NCI-H2171 (cell line): ENCODE data around the gene CDK7.
A peak's percentile ranks its signal among the peaks of the same experiment; 100 is the strongest.
"Not testable (repeated sequence)": the region's sequence is repeated elsewhere in the genome, so short reads cannot be mapped to it uniquely, and the experiment has no call there.

ENCODE experiments used
- DNase-seq: peaks from one replicate; lab custom pipeline; 2025; lab: John Stamatoyannopoulos, UW

CDK7 gene

GRCh38 chr5:69237877-69238276, 3.2 kb downstream of the CDK7 start:
- no peak for DNase-seq

DNA sequence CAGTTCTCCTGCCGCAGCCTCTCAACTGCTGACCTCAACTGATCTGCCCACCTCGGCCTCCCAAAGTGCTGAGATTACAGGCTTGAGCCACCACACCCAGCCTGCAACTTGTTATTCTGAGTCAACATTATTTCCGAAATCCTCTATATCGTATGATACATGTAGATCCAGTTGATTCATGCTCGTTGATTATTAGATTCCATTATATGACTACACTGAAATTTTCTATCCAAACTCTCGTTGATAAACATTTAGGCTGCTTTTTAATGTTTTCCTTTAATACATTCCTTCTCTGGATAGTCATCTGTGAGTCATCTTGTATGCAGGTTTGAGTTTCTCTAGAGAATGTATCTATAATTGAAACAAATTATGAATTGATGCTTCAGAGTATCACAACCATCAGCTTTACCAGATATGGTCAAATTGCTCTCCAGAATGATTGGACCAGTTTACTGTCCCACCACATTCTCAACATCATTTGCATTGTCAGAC, 4.1 kb downstream of the CDK7 start:
- DNase-seq: no peak

DNA sequence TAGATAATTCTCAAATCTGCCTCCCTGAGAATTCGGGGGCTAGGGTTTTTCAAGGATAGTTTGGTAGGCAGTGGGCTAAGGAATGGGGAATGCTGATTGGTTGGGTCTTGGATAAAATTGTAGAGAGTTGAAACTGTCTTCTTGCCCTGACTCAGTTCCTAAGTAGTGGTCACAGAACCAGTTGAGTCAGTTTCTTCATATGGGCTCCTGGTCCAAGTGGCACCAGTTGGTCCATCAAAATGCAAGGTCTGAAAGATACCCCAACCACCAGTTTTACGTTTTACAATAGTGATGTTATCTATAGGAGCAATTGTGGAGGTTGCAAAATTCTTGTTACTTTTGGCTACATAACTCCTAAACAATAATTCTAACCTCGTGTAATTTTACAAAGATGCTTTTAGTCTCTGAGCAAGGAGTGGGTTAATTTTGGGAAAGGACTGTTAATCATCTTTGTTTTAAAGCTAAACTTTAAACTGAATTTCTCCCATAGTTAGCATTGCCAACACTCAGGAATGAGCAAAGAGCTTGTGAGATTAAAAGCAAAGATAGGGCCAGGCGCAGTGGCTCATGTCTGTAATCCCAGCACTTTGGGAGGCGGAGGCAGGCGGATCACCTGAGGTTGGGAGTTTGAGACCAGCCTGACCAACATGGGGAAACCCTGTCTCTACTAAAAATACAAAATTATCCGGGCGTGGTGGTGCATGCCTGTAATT, 7.7 kb downstream of the CDK7 start:
- no peak for DNase-seq

DNA sequence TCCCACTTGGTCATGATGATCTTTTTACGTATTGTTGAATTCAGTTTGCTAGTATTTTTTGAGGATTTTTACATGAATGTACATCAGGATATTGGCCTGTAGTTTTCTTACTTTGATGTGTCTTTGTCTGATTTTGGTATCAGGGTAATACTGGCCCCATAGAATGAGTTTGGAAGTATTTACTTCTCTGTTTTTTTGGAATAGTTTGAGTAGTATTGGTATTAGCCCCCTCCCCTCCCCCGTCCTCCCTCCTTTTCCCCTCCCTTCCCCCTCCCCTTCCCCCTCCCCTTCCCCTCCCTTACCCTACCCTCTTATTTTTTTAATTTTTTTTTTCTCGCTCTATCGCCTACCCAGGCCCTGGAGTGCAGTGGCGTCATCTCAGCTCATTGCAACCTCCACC, 10.3 kb downstream of the CDK7 start:
- DNase-seq: no peak

- no peak for DNase-seq
These were observed 13.3 kb downstream of the CDK7 start for GRCh38 chr5:69248019-69248418.

GRCh38 chr5:69250593-69250992, 15.9 kb downstream of the CDK7 start:
- DNase-seq: no peak

- no peak for DNase-seq
These were observed 17.8 kb downstream of the CDK7 start for GRCh38 chr5:69252437-69252836.

- DNase-seq: not testable (repeated sequence)
These were observed 21.3 kb downstream of the CDK7 start for GRCh38 chr5:69255940-69256339.

DNA sequence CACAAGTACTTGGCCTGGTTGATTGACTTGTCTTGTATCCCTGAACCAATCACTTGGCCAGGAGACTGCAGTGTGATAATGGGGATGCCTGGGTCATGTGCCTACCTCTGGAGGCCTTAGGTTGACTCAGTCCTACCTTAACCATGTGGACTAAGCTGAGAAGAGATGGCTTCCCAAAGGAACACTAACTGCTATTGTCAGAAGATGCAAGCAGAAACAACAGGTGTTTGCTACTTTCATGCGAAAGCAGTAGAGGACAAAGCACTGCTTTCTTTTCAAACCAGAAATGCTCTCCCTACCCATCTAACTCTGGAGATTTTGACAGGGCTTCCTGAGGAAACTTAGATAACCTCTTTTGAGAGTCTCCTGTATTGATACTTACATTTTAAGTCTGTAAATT, 22.9 kb downstream of the CDK7 start:
- DNase-seq: no peak

DNA sequence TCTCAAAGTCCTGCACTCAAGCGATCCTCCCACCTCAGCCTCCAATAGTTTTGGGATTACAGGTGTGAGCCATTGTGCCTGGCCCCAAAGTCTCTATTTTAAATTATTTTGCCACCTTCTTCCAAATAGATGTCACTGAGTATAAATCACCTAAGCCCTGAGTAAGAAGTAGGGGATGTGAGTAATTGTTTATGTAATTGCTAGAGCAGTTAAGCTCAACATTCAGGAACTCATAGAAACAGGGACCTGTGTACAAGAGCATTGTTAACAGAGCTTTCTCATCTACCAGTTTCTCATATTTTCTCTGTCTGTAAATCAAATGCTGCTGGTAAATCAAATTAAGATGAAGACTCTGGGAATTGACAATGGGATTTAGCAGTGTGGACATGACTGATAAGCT, 26.3 kb downstream of the CDK7 start:
- DNase-seq: no peak

GRCh38 chr5:69265931-69266330, 31.2 kb downstream of the CDK7 start:
- DNase-seq: no peak

- DNase-seq: no peak
These were observed 34.2 kb downstream of the CDK7 start for GRCh38 chr5:69268899-69269298.

GRCh38 chr5:69270840-69271239, 36.2 kb downstream of the CDK7 start:
- no peak for DNase-seq

DNA sequence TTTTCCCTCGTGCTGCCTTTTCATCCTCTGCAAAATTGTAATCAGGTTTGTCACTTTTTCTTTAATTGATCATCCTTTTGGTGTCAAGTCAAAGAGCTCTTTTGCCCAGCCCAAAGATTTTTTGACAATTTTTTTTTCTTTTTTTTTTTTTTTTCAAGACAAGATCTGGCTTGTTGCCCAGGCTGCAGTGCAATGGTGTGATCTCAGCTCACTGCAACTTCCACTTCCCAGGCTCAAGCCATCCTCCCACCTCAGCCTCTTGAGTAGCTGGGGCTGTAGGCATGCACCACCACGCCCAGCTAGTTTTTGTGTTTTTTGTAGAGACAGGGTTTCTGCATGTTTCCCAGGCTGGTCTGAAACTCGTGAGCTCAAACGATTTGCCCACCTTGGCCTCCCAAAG, 36.7 kb downstream of the CDK7 start:
- DNase-seq: peak; percentile 11

DNA sequence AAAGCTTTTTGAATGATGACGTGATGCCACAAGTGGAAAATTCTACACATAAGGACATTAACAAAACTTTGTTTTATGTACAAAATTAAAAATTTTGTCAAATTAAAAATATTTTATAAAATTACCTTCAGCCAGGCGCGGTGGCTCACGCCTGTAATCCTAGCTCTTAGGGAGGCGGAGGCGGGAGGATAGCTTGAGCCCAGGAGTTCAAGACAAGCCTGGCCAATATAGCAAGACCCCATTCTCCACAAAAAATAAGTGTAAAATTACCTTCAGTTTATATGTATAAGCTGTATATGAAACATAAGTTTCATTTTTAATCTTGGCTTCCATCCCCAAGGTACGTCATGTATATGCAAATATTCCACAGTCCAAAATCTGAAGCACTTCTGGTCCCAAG, 40.9 kb downstream of the CDK7 start:
- no peak for DNase-seq

GRCh38 chr5:69276422-69277174, 41.9 kb downstream of the CDK7 start:
- no peak for DNase-seq

GRCh38 chr5:69279517-69279916, 44.8 kb downstream of the CDK7 start:
- no peak for DNase-seq

DNA sequence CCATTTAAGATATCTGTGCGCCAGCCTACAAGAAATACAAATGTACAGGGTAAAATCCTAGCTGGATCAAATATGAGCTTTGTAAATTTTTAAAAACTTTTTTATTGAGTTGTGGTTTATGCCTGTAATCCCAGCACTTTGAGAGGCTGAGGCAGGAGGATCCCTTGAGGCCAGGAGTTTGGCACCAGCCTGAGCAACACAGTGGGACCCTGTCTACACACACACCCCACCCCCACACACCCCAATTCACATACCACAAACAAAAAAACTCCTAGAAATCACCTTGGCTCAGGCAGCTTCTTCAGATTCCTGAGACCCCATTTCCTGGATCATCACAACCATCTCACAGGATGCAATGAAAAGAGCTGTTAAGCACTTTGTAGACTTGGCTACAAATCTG, 46.4 kb downstream of the CDK7 start:
- no peak for DNase-seq

GRCh38 chr5:69284203-69284602, 49.5 kb downstream of the CDK7 start:
- DNase-seq: no peak

DNA sequence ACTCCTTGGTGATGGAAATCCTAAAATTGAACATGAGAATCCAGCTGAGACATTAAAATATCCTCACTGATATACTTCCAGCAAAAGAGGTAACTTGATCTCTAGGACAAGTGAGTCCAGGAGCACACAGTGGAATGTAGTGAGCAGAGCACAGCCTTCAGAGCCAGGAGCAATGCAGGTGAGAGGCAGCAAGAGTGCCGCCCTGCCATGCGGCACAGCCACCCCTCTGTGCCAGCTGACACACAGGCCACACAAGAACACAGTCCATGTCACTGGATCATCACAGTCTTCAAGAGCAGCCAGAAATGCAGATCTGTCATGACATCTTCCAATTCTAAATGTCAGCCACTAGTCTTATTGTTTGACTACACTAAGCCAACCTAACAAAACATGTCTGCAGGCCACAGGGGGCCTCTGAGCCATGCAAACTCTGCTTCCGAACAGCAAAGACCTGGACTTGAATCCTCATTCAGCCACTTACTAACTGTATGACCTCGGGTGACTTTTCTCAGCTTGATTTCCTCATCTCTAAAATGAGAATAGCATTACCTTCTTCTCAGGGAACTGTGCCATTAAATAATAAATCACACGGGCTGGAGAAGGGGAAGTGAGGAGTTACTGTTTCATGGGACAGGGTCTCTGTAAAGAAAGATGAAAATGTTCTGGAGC, 50.9 kb downstream of the CDK7 start:
- no peak for DNase-seq

DNA sequence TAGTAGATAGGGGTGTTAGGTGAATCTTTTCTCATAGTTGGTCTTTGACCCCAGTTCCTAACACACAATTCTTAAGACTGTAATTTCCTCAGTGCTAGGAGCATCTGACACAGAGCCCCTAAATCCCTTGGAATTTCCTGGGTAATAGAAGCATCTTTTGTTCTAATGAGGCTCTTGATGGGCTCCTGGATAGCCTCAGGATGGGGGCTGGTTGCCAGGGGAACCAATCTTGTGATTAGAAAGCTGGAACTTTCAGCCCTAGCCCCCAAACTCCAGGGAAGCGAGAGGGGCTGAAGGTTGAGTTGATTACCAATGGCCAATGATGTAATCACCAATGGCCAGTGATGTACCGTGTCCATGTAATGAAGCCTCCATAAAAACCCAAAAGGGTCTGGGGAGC, 53.4 kb downstream of the CDK7 start:
- no peak for DNase-seq

GRCh38 chr5:69288688-69289087, 54.0 kb downstream of the CDK7 start:
- no peak for DNase-seq

GRCh38 chr5:69292306-69292705, 57.6 kb downstream of the CDK7 start:
- DNase-seq: no peak
